HG02884 (cell line): ENCODE measurements around the gene RYR2.

Source experiments
- ATAC-seq: cut with Tn5 transposase; IDR thresholded peaks from one replicate; pipeline ENCODE4 v1.9.1; 2021; ENCODE audit warnings: mild to moderate bottlenecking, moderate library complexity; ENCODE audit not compliant: unreplicated experiment

Gene RYR2

DNA sequence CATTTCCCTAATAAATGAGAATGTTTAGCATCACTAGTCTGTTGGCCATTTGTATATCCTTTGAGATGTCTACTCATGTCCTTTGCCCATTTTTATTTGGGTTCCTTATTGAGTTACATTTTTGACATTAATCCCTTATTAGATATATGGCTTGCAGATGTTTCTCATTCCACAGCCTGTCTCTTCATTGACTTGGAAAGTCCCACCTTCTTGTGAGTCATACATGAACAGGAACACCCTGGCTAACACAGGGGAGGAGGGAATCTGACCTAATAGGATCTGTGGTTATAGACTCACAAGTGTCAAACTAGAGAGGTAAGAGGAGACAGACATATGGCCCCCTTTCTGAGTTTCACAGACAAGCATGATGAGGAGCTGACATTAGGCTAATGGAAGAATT is 837.2 kb downstream of the RYR2 start:
- no peak for ATAC-seq
